ENCODE data around the gene POTEB.
"Not testable (repeated sequence)": the region's sequence is repeated elsewhere in the genome, so short reads cannot be mapped to it uniquely, and the experiment has no call there.

DNA sequence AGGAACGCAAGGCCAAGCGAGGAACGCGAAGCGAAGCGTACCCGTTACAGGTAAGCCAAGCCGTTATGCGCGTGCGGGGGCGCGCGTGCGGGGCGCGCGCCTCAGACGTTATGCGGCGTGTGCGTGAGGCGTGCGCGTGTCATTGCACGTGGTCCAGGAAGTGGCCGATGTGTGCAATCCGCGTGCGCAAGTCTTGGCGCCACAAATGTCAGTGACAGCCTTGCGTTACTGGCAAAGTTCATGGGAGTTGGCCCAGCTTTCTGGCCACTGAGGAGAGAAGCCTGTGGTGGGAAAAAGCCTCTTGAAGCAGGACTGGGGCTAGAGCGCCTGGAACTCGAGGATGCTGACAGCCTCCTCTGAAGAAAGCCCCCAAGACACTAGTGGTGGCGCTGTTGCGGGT lies at the start of gene POTEB:
- TF ChIP-seq, protein P1, sequence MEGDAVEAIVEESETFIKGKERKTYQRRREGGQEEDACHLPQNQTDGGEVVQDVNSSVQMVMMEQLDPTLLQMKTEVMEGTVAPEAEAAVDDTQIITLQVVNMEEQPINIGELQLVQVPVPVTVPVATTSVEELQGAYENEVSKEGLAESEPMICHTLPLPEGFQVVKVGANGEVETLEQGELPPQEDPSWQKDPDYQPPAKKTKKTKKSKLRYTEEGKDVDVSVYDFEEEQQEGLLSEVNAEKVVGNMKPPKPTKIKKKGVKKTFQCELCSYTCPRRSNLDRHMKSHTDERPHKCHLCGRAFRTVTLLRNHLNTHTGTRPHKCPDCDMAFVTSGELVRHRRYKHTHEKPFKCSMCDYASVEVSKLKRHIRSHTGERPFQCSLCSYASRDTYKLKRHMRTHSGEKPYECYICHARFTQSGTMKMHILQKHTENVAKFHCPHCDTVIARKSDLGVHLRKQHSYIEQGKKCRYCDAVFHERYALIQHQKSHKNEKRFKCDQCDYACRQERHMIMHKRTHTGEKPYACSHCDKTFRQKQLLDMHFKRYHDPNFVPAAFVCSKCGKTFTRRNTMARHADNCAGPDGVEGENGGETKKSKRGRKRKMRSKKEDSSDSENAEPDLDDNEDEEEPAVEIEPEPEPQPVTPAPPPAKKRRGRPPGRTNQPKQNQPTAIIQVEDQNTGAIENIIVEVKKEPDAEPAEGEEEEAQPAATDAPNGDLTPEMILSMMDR (IDR thresholded peaks at IDR 0.05; ENCODE audit: low read length) = not testable (repeated sequence)
- not testable (repeated sequence) for TF ChIP-seq EZH2 (optimal IDR thresholded peaks at IDR 0.05; ENCODE audit: low read depth, low read length); EZH2phosphoT487 (IDR thresholded peaks at IDR 0.05; ENCODE audit: low read length)
